Common myeloid progenitor, CD34-positive (primary cell): Measurements from ENCODE around the gene PLAC8.

Experiments
- CTCF ChIA-PET: fragments of 350-600 bp; sonication (Branson Sonifier 250); formaldehyde crosslinking; loops from one replicate; lab custom pipeline; 2021; ENCODE audit warnings: antibody characterized with exemption; lab: Charles Lee
- POLR2A ChIA-PET: fragments of 350-600 bp; sonication (Branson Sonifier 250); formaldehyde crosslinking; loops from one replicate; lab custom pipeline; 2021; ENCODE audit warnings: antibody characterized with exemption; lab: Charles Lee
- DNase-seq, 3 donors: peaks; one replicate each; pipeline versions ENCODE4 v3.0.0 to v3.0.0-alpha.2; 2013
- H3K27ac ChIP-seq, 2 experiments: 1 replicate in 1 of 2; 2 replicates in 1 of 2; pipeline ENCODE4 v1.7.0; 2013; ENCODE audit warnings: inconsistent platforms in 2 of 2, low read length in 2 of 2, mild to moderate bottlenecking in 2 of 2, low read depth in 1 of 2, moderate library complexity in 1 of 2; ENCODE audit not compliant: severe bottlenecking in 2 of 2, insufficient read depth in 1 of 2, poor library complexity in 1 of 2
- H3K27me3 ChIP-seq, 5 experiments: replicated peaks in 2 of 5; 1 replicate in 3 of 5; 2 replicates in 2 of 5; pipeline versions ENCODE4 v1.6.1 to v1.7.0; 2013; ENCODE audit warnings: low read length in 4 of 5, mild to moderate bottlenecking in 2 of 5, moderate library complexity in 2 of 5, inconsistent platforms in 1 of 5; ENCODE audit not compliant: insufficient read depth in 5 of 5, control insufficient read depth in 4 of 5
- H3K36me3 ChIP-seq, 4 experiments: 1 replicate in 2 of 4; 2 replicates in 2 of 4; pipeline versions ENCODE4 v1.6.1 to v1.7.0; 2013; ENCODE audit warnings: low read length in 3 of 4, control low read depth in 1 of 4, mild to moderate bottlenecking in 1 of 4; ENCODE audit not compliant: control insufficient read depth in 4 of 4, insufficient read depth in 4 of 4
- H3K4me1 ChIP-seq, 4 experiments: 1 replicate in 3 of 4; 2 replicates in 1 of 4; pipeline versions ENCODE4 v1.6.1 to v1.7.1; 2013; ENCODE audit warnings: low read length in 3 of 4, mild to moderate bottlenecking in 3 of 4, control low read depth in 1 of 4, inconsistent platforms in 1 of 4, moderate library complexity in 1 of 4; ENCODE audit not compliant: control insufficient read depth in 4 of 4, insufficient read depth in 4 of 4; ENCODE audit errors: control extremely low read depth in 1 of 4
- H3K4me3 ChIP-seq, 7 experiments: 1 replicate in 4 of 7; 2 replicates in 3 of 7; pipeline versions ENCODE4 v1.5.1 to v1.7.0; 2013; ENCODE audit warnings: mild to moderate bottlenecking in 7 of 7, low read length in 6 of 7, moderate library complexity in 6 of 7, inconsistent platforms in 2 of 7, low read depth in 2 of 7, control low read depth in 1 of 7; ENCODE audit not compliant: insufficient read depth in 4 of 7, control insufficient read depth in 1 of 7; ENCODE audit errors: extremely low read depth in 1 of 7
- H3K9me3 ChIP-seq, 5 experiments: 1 replicate in 4 of 5; 2 replicates in 1 of 5; pipeline versions ENCODE4 v1.6.1 to v1.7.1; 2013; ENCODE audit warnings: low read length in 4 of 5, mild to moderate bottlenecking in 2 of 5, inconsistent platforms in 1 of 5, low read depth in 1 of 5, moderate library complexity in 1 of 5; ENCODE audit not compliant: control insufficient read depth in 4 of 5, insufficient read depth in 2 of 5; ENCODE audit errors: control extremely low read depth in 1 of 5
- WGBS: methylation state at CpG from one replicate; pipeline ENCODE4 v1.1.5; 2013; ENCODE audit not compliant: insufficient coverage; 5-methylcytosine and 5-hydroxymethylcytosine counted together

The PLAC8 gene

GRCh38 chr4:83128240-83128929, 13.9 kb upstream of the PLAC8 start:
- Histone ChIP-seq H3K36me3 (no peaks in the 10 kb centered on the region), H3K4me1 (peaks cover 7 to 30% (median 13%) of the 10 kb centered on the region in 4 experiments), H3K4me3 (no peak overlapping the region), H3K27me3 (no peaks in the 10 kb centered on the region), H3K27ac (no peak overlapping the region), H3K9me3 (peaks cover 0 to 3% (median 0%) of the 10 kb centered on the region in 5 experiments)
- CTCF ChIA-PET = interaction anchor here (1.1 kb wide), 1 partner anchor 14 kb away, joined by 3 read pairs; the partner anchor contains the start of gene PLAC8
- POLR2A ChIA-PET = no interaction called here
- 100% methylated on average over 2 of the region's 5 CpGs for whole genome bisulfite sequencing
- peak in 2 of 3 donors; percentile 59 to 69 for DNase-seq

GRCh38 chr4:83125738-83126141, 11.2 kb upstream of the PLAC8 start:
- ChIA-PET POLR2A (no interaction called here), CTCF (interaction anchor here (0.8 to 1.4 kb wide), 2 partner anchors 13 to 16 kb away, joined by 3 to 4 read pairs; no protein-coding TSS in a partner anchor)
- H3K27me3 ChIP-seq = no peaks in the 10 kb centered on the region
- peaks cover 0 to 10% (median 3%) of the 10 kb centered on the region in 5 experiments for H3K9me3 ChIP-seq
- no peak overlapping the region for H3K27ac ChIP-seq
- 84% methylated on average over 8 of the region's 9 CpGs for WGBS
- no peak overlapping the region for H3K4me3 ChIP-seq
- H3K4me1 ChIP-seq = peaks cover 8 to 39% (median 15%) of the 10 kb centered on the region in 4 experiments
- H3K36me3 ChIP-seq = no peaks in the 10 kb centered on the region
- DNase-seq = no peak

GRCh38 chr4:83124111-83124780, 9.7 kb upstream of the PLAC8 start:
- Histone ChIP-seq H3K9me3 (peaks cover 0 to 10% (median 3%) of the 10 kb centered on the region in 5 experiments), H3K4me3 (no peak overlapping the region), H3K36me3 (no peaks in the 10 kb centered on the region), H3K4me1 (peaks cover 8 to 39% (median 15%) of the 10 kb centered on the region in 4 experiments), H3K27ac (no peak overlapping the region), H3K27me3 (no peaks in the 10 kb centered on the region)
- CTCF ChIA-PET = interaction anchor here (1.0 to 2.3 kb wide), 4 partner anchors 9 to 130 kb away, joined by 3 to 9 read pairs (median 4); no protein-coding TSS in a partner anchor
- 42% methylated on average over 2 of the region's 10 CpGs for WGBS
- DNase-seq = peak; percentile 78 to 95 (median 94)
- POLR2A ChIA-PET = no interaction called here

- H3K36me3 ChIP-seq = no peaks in the 10 kb centered on the region
- no peak overlapping the region for H3K27ac ChIP-seq
- POLR2A ChIA-PET = interaction anchor here (0.6 kb wide), 1 partner anchor 318 kb away, joined by 5 read pairs; no protein-coding TSS in a partner anchor
- H3K27me3 ChIP-seq = no peaks in the 10 kb centered on the region
- peaks cover 8 to 36% (median 14%) of the 10 kb centered on the region in 4 experiments for H3K4me1 ChIP-seq
- CTCF ChIA-PET = interaction anchor here (1.0 to 1.2 kb wide), 2 partner anchors 9 to 11 kb away, joined by 3 to 4 read pairs; no protein-coding TSS in a partner anchor
- peaks cover 0 to 7% (median 3%) of the 10 kb centered on the region in 5 experiments for H3K9me3 ChIP-seq
- no peak for DNase-seq
- no peak overlapping the region for H3K4me3 ChIP-seq
- WGBS = 100% methylated on average over 5 of the region's 5 CpGs
Measured at GRCh38 chr4:83121246-83121645, 6.7 kb upstream of the PLAC8 start.

- no peak for DNase-seq
- Histone ChIP-seq H3K36me3 (no peaks in the 10 kb centered on the region), H3K4me1 (peaks cover 11 to 36% (median 22%) of the 10 kb centered on the region in 4 experiments), H3K9me3 (peaks cover 0 to 7% (median 3%) of the 10 kb centered on the region in 5 experiments), H3K4me3 (no peak overlapping the region), H3K27ac (no peak overlapping the region), H3K27me3 (no peaks in the 10 kb centered on the region)
- WGBS = 94% methylated on average over 2 of the region's 2 CpGs
- ChIA-PET POLR2A (no interaction called here), CTCF (interaction anchor here (0.9 to 1.4 kb wide), 3 partner anchors 9 to 45 kb away, joined by 3 to 6 read pairs (median 3); no protein-coding TSS in a partner anchor)
Measured at GRCh38 chr4:83118869-83119268, 4.3 kb upstream of the PLAC8 start.

- no peaks in the 10 kb centered on the region for H3K9me3 ChIP-seq
Measured at GRCh38 chr4:83115656-83116285, 1.2 kb upstream of the PLAC8 start.

More at GRCh38 chr4:83115656-83116285, 1.2 kb upstream of the PLAC8 start:
- peak in 1 of 3 donors; percentile 31 for DNase-seq
- POLR2A ChIA-PET = no interaction called here
- H3K27me3 ChIP-seq = no peaks in the 10 kb centered on the region
- H3K36me3 ChIP-seq = peaks cover 0 to under 1% (median 0%) of the 10 kb centered on the region in 4 experiments
- H3K4me1 ChIP-seq = peaks cover 13 to 46% (median 35%) of the 10 kb centered on the region in 4 experiments
- CTCF ChIA-PET = interaction anchor here (0.6 to 2.0 kb wide), 6 partner anchors 8 to 135 kb away, joined by 3 to 8 read pairs (median 3); no protein-coding TSS in a partner anchor
- H3K4me3 ChIP-seq = peak overlapping the region in 1 of 7 experiments; percentile 84
- WGBS = 86% methylated on average over 6 of the region's 8 CpGs
- H3K27ac ChIP-seq = peak overlapping the region; percentile 56 to 90
